ENCODE data around the gene PELI1.
A peak's percentile ranks its signal among the peaks of the same experiment; 100 is the strongest.

Gene PELI1

GRCh38 chr2:64143169-64144056 is 807 bp downstream of the PELI1 start:
- peak; percentile 25; the same call in 2 of the 3 replicates for ATAC-seq
- TF ChIP-seq ZNF565 (CRISPR knock-in tag; conservative IDR thresholded peaks at IDR 0.05; ENCODE audit: low read depth) = no peak
- no peak for TF ChIP-seq ZNF70 (CRISPR knock-in tag; IDR thresholded peaks at IDR 0.05)
- no peak for TF ChIP-seq SNAI2 (CRISPR knock-in tag; IDR thresholded peaks at IDR 0.05)
- TF ChIP-seq POU6F1 (CRISPR knock-in tag; IDR thresholded peaks at IDR 0.05; ENCODE audit: borderline replicate concordance, low read depth) = 0 out of 2 replicates have a peak, but pooled peaks have one; percentile 44
- no peak for TF ChIP-seq PPARA (CRISPR knock-in tag; IDR thresholded peaks at IDR 0.05; ENCODE audit: borderline replicate concordance)
- TF ChIP-seq RARB (CRISPR knock-in tag; IDR thresholded peaks at IDR 0.05) = no peak

- no peak for ATAC-seq
- TF ChIP-seq PATZ1 (CRISPR knock-in tag; IDR thresholded peaks at IDR 0.05; ENCODE audit: borderline replicate concordance) (no peak), ZNF8 (CRISPR knock-in tag; IDR thresholded peaks at IDR 0.05) (no peak), ZNF565 (CRISPR knock-in tag; conservative IDR thresholded peaks at IDR 0.05; ENCODE audit: low read depth) (no peak), TCF4 (CRISPR knock-in tag; IDR thresholded peaks at IDR 0.05; ENCODE audit: borderline replicate concordance) (no peak), TOX (CRISPR knock-in tag; IDR thresholded peaks at IDR 0.05; ENCODE audit: borderline replicate concordance) (no peak), PPARA (CRISPR knock-in tag; IDR thresholded peaks at IDR 0.05; ENCODE audit: borderline replicate concordance) (no peak), ZC3H10 (CRISPR knock-in tag; IDR thresholded peaks at IDR 0.05) (no peak), ZFP30 (CRISPR knock-in tag; IDR thresholded peaks at IDR 0.05) (no peak), ESRRG (CRISPR knock-in tag; IDR thresholded peaks at IDR 0.05) (no peak), SNAI2 (CRISPR knock-in tag; IDR thresholded peaks at IDR 0.05) (no peak), TSHZ2 (CRISPR knock-in tag; IDR thresholded peaks at IDR 0.05) (no peak), ZFP3 (CRISPR knock-in tag; IDR thresholded peaks at IDR 0.05) (no peak), ZNF70 (CRISPR knock-in tag; IDR thresholded peaks at IDR 0.05) (no peak)
Measured at GRCh38 chr2:64142741-64143168, 1.5 kb downstream of the PELI1 start.

GRCh38 chr2:64141674-64142405 is 2.4 kb downstream of the PELI1 start:
- TF ChIP-seq ZFP3 (CRISPR knock-in tag; IDR thresholded peaks at IDR 0.05) = no peak
- TF ChIP-seq POU6F1 (CRISPR knock-in tag; IDR thresholded peaks at IDR 0.05; ENCODE audit: borderline replicate concordance, low read depth) = no peak
- TF ChIP-seq GLIS3 (CRISPR knock-in tag; IDR thresholded peaks at IDR 0.05) = no peak
- no peak for TF ChIP-seq SNAI2 (CRISPR knock-in tag; IDR thresholded peaks at IDR 0.05)
- no peak for ATAC-seq

- no peak for TF ChIP-seq ZNF70 (CRISPR knock-in tag; IDR thresholded peaks at IDR 0.05)
- TF ChIP-seq ZNF8 (CRISPR knock-in tag; IDR thresholded peaks at IDR 0.05) = no peak
- ATAC-seq = no peak
Measured at GRCh38 chr2:64140665-64141200, 3.5 kb downstream of the PELI1 start.

Measured in SK-N-SH treated with all-trans-retinoic acid at 6 μM for 48 hours (cell line).